ENCODE results near the gene ACOT9. TPM values are rescaled to one million over a fixed set of nuclear protein-coding genes. Genes with fewer than 3 reads are reported as not detected.

ACOT9 gene
- total RNA-seq, 1 experiment from 2014 or later, result 33.6 TPM

GRCh38 chrX:23789386-23790154 is 46.5 kb upstream of the ACOT9 start:
- H3K36me3 ChIP-seq (ENCODE audit: insufficient read depth, low read length, poor library complexity, severe bottlenecking), result no peaks in the 10 kb centered on the region
- H3K27ac ChIP-seq (ENCODE audit: low read depth, low read length, poor library complexity, severe bottlenecking), result no peak overlapping the region
- DNase-seq (ENCODE audit: low spot score), result no peak
- intact Hi-C loops (cut with micrococcal nuclease; ENCODE audit: unreplicated experiment), result no loop called here
- POLR2A ChIA-PET (ENCODE audit: low non-redundant PET), result no interaction called here
- H3K27me3 ChIP-seq (replicated peaks; ENCODE audit: insufficient read depth, low read depth, low read length, poor library complexity), result no peaks in the 10 kb centered on the region
- no peak overlapping the region for H3K4me3 ChIP-seq (ENCODE audit: low read depth, low read length, poor library complexity, severe bottlenecking)
- BruUV-seq (replicated peaks), result no TSS peak
- TF ChIP-seq CTCF (conservative IDR thresholded peaks at IDR 0.05; ENCODE audit: low read depth, low read length) (no peak), EZH2 (IDR thresholded peaks at IDR 0.05; ENCODE audit: borderline replicate concordance, low read depth, low read length, poor library complexity, severe bottlenecking) (no peak)
- H3K9me3 ChIP-seq (ENCODE audit: low read depth, low read length, poor library complexity, severe bottlenecking), result no peaks in the 10 kb centered on the region
- peaks cover 5% of the 10 kb centered on the region for H3K4me1 ChIP-seq (ENCODE audit: insufficient read depth, low read length, poor library complexity, severe bottlenecking)
- CTCF ChIA-PET, result no interaction called here

- BruUV-seq (replicated peaks), result no TSS peak
- Histone ChIP-seq H3K4me1 (ENCODE audit: insufficient read depth, low read length, poor library complexity, severe bottlenecking) (peaks cover 5% of the 10 kb centered on the region), H3K27me3 (replicated peaks; ENCODE audit: insufficient read depth, low read depth, low read length, poor library complexity) (no peaks in the 10 kb centered on the region), H3K27ac (ENCODE audit: low read depth, low read length, poor library complexity, severe bottlenecking) (no peak overlapping the region), H3K9me3 (ENCODE audit: low read depth, low read length, poor library complexity, severe bottlenecking) (no peaks in the 10 kb centered on the region), H3K36me3 (ENCODE audit: insufficient read depth, low read length, poor library complexity, severe bottlenecking) (no peaks in the 10 kb centered on the region), H3K4me3 (ENCODE audit: low read depth, low read length, poor library complexity, severe bottlenecking) (no peak overlapping the region)
- intact Hi-C loops (cut with micrococcal nuclease; ENCODE audit: unreplicated experiment), result no loop called here
- ChIA-PET POLR2A (ENCODE audit: low non-redundant PET) (no interaction called here), CTCF (interaction anchor here (0.5 kb wide), 1 partner anchor 9 kb away, joined by 7 read pairs; no protein-coding TSS in a partner anchor)
- no peak for DNase-seq (ENCODE audit: low spot score)
- TF ChIP-seq CTCF (conservative IDR thresholded peaks at IDR 0.05; ENCODE audit: low read depth, low read length), result no peak
Observed at GRCh38 chrX:23788946-23789345, 45.9 kb upstream of the ACOT9 start.

GRCh38 chrX:23788521-23788920 is 45.4 kb upstream of the ACOT9 start:
- BruUV-seq (replicated peaks), result no TSS peak
- Histone ChIP-seq H3K9me3 (ENCODE audit: low read depth, low read length, poor library complexity, severe bottlenecking) (no peaks in the 10 kb centered on the region), H3K27me3 (replicated peaks; ENCODE audit: insufficient read depth, low read depth, low read length, poor library complexity) (no peaks in the 10 kb centered on the region), H3K4me3 (ENCODE audit: low read depth, low read length, poor library complexity, severe bottlenecking) (no peak overlapping the region), H3K4me1 (ENCODE audit: insufficient read depth, low read length, poor library complexity, severe bottlenecking) (peaks cover 5% of the 10 kb centered on the region), H3K27ac (ENCODE audit: low read depth, low read length, poor library complexity, severe bottlenecking) (no peak overlapping the region), H3K36me3 (ENCODE audit: insufficient read depth, low read length, poor library complexity, severe bottlenecking) (no peaks in the 10 kb centered on the region)
- DNase-seq (ENCODE audit: low spot score), result no peak
- intact Hi-C loops (cut with micrococcal nuclease; ENCODE audit: unreplicated experiment), result no loop called here
- POLR2A ChIA-PET (ENCODE audit: low non-redundant PET), result no interaction called here
- no peak for TF ChIP-seq CTCF (conservative IDR thresholded peaks at IDR 0.05; ENCODE audit: low read depth, low read length)
- CTCF ChIA-PET, result interaction anchor here (0.5 kb wide), 1 partner anchor 9 kb away, joined by 7 read pairs; no protein-coding TSS in a partner anchor
